KOPT-K1 (cell line): Measurements from ENCODE around the gene TMEM250.
"Not testable (repeated sequence)": the region's sequence is repeated elsewhere in the genome, so short reads cannot be mapped to it uniquely, and the experiment has no call there.

Experiments used
- H3K27ac ChIP-seq: fragments of 200-600 bp; sonication (generic); 2 replicates; pipeline ENCODE4 v1.5.1; 2016; ENCODE audit warnings: antibody characterized with exemption, mild to moderate bottlenecking, low read depth, low read length; ENCODE audit not compliant: poor library complexity, severe bottlenecking
- H3K36me3 ChIP-seq: fragments of 200-600 bp; sonication (generic); 2 replicates; pipeline ENCODE4 v1.5.1; 2017; ENCODE audit warnings: antibody characterized with exemption, mild to moderate bottlenecking, low read length, moderate library complexity; ENCODE audit not compliant: insufficient read depth
- H3K9me3 ChIP-seq: fragments of 200-600 bp; sonication (generic); 2 replicates; pipeline ENCODE4 v1.5.1; 2017; ENCODE audit warnings: antibody characterized with exemption, low read length, mild to moderate bottlenecking; ENCODE audit not compliant: insufficient read depth, poor library complexity, severe bottlenecking

TMEM250 gene

DNA sequence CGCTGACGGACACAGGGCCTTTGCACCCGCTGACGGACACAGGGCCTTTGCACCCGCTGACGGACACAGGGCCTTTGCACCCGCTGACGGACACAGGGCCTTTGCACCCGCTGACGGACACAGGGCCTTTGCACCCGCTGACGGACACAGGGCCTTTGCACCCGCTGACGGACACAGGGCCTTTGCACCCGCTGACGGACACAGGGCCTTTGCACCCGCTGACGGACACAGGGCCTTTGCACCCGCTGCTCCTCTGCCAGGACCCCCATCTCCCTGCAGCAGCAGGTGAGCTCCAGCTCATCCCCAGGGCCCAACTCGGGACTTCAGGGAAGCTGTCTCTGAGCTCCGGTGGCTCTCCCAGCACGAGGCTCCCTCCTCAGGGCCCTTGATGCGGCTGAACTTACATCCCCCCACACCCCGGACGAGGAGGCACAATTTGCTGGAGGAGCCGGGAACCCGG, 17.0 kb downstream of the TMEM250 start:
- not testable (repeated sequence) for H3K9me3 ChIP-seq, H3K36me3 ChIP-seq, H3K27ac ChIP-seq

DNA sequence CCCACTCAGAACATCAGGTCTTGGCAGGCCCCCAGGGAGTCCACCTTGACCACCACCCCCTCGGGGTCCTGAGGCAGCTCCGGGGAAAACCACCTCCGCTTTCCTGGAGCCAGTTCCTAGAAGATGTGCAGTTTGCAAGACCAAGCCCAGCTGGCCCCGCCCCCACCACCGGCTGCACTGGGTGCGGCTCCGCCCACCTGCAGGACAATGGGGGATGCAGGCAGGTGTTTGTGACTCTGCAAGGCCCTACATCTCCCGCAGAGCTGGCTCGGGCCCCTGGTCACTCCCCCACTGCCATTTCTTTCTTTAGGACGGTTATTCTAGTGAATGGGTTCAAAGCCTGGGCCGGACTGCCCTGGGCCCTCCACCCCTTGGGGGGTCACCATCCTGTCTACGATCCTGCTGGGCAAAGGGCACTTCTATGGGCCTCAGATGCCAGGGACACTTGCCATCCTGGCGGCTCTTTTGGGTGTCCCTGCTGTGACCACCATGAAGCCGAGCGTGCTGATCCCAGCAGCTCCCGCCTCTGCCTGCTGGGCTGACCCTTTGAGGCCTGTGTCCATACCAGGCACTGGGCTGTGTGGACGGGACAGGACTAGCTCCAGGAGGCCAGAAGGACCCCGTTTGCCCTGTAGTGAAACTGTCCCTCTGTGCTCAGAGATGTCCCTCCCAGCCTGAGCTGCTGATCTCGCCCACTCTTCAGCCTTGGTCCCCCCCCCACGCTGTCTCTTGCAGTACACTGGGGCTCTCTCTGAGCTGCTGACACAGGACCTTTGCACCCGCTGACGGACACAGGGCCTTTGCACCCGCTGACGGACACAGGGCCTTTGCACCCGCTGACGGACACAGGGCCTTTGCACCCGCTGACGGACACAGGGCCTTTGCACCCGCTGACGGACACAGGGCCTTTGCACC, 17.7 kb downstream of the TMEM250 start:
- Histone ChIP-seq H3K36me3 (no peaks in the 10 kb centered on the region), H3K27ac (no peak overlapping the region), H3K9me3 (no peaks in the 10 kb centered on the region)

DNA sequence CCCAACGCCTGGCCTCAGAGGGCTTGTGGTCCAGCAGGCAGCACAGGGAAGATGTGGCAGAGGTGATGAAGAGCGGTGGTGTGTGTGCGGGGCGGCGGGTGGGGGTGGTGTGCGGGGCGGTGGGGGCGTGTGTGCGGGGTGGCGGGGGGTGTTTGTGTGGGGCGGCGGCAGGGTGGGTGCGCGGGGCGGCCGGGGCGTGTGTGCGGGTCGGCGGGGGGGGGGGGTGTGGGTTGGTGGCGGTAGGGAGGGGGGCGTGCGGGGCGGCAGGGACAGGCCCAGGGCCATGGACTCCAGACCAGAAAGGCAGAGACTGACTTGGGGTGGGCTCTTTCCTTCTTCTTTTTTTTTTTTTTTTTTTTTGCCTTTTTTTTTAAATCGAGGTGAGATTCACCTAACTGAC, 19.1 kb downstream of the TMEM250 start:
- Histone ChIP-seq H3K36me3 (no peaks in the 10 kb centered on the region), H3K27ac (no peak overlapping the region), H3K9me3 (no peaks in the 10 kb centered on the region)

DNA sequence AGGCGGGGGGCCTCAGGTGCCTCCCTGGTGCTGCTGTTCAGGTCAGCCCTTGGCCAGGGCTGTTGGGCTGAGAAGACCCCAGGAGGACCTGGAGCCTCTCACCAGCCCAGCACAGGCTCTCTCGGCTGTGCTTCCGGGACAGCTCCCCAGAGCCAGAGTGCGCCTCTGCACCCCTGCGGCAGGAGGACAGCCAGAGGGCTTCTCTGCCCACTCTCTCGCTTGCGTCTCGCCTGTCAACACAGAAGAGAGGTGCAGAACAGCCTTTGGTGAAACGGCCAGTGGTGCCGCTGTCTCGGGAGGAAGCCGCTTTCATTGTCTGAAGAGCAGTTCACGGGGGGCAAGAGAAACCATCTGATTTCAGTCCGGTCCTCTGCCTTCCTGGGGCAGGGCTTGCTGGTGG, 19.8 kb downstream of the TMEM250 start:
- H3K27ac ChIP-seq = no peak overlapping the region
- H3K36me3 ChIP-seq = no peaks in the 10 kb centered on the region
- H3K9me3 ChIP-seq = no peaks in the 10 kb centered on the region

DNA sequence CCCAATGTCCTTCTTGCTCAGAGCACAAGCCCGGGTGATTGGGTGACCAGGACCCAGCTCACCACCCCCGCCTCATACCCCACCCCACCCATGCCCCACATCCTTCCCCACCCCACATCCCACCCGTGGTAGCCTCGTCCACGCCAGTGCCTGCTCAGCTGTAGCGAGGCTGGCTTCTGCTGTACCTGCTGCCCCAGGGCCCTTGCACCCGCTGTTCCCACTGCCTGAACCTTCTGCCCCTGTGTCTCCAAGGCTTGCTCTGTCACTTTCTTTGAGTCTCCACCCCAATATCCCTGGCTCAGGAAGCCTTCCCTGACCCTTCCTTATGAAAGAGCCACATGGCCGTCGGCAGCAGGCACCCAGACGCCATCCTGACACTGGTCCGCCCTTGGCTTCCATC, 20.5 kb downstream of the TMEM250 start:
- H3K36me3 ChIP-seq = no peaks in the 10 kb centered on the region
- no peaks in the 10 kb centered on the region for H3K9me3 ChIP-seq
- no peak overlapping the region for H3K27ac ChIP-seq

DNA sequence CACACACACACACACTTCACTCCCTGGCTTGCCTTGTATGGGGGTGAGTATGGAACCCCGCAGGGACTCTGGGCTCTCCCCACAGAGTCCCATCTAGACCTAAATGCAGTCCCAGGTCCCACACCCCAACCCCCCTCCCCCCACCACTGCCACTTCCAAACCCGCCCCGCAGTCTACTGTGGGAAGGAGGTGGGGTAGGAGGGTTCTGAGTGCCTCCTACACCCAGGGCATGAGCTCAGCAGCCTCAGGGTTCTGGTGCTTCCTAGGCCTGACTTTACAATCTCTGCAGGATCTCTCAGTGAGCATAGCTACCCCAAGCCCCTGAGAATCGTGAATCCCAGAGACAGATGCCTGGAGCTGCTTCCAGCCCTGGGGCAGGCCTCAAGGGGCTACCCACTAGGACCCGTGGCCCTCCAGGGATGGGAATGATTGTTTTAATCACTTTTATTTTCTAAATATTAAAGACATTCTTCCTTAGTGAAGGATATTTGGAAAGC, 22.1 kb downstream of the TMEM250 start:
- Histone ChIP-seq H3K9me3 (no peaks in the 10 kb centered on the region), H3K36me3 (no peaks in the 10 kb centered on the region), H3K27ac (no peak overlapping the region)

DNA sequence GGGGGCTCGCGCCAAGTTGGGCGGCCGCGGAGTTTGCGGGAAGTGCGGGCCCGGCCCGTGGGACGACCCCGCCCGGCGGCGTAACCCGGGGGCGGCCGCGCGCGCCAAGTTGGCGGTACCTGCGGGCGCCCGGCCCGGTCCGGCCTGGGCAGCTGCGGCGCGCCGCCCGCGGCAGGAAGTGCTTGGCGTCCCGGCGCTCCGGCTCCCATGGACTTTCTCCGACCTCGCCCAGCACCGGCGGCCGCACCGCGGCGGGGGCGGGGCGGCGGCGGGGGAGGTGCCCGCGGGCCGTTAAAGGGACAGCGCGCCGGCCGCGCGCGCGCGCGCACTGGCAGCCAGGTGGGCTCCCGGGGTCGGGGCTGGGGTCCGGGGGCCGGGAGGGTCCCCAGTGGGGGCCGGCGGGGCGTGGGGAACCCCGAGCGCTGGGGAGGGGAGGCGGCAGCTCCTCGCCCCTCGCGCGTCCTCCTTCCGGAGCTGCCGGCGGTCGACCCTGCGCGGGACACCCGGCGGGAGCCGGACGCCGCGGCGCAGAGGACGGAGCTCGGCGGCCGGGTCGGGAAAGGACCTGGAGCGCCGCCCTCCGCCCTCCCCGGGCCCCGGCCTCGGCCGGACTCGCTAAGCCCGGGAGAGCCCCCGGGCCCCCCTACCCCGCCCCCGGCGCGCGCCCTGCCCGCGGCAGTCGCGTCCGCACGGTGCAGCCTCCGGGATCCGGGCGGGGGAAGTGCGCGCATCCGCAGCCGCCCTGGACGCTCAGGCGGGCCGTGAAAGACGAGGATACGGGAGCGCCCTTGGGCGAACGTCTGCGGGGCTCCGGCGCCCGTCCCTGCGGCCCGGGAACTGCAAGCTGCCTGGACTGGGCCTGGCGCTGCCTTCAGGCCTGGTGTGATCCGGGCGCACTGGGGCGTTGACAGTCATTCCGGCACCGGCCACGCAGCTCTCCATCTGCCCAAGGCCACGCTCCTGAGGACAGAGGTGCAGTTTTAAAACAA, 23.3 kb downstream of the TMEM250 start, which contains the start of gene NACC2:
Gene NACC2, minus strand, starts transcription at position 220 of the 989 bp plus-strand sequence. CDS start 44,768 bp downstream, outside the sequence.
- Histone ChIP-seq H3K9me3 (no peaks in the 10 kb centered on the region), H3K27ac (no peak within 1 kb of the TSS), H3K36me3 (no peaks in the 10 kb centered on the region)

DNA sequence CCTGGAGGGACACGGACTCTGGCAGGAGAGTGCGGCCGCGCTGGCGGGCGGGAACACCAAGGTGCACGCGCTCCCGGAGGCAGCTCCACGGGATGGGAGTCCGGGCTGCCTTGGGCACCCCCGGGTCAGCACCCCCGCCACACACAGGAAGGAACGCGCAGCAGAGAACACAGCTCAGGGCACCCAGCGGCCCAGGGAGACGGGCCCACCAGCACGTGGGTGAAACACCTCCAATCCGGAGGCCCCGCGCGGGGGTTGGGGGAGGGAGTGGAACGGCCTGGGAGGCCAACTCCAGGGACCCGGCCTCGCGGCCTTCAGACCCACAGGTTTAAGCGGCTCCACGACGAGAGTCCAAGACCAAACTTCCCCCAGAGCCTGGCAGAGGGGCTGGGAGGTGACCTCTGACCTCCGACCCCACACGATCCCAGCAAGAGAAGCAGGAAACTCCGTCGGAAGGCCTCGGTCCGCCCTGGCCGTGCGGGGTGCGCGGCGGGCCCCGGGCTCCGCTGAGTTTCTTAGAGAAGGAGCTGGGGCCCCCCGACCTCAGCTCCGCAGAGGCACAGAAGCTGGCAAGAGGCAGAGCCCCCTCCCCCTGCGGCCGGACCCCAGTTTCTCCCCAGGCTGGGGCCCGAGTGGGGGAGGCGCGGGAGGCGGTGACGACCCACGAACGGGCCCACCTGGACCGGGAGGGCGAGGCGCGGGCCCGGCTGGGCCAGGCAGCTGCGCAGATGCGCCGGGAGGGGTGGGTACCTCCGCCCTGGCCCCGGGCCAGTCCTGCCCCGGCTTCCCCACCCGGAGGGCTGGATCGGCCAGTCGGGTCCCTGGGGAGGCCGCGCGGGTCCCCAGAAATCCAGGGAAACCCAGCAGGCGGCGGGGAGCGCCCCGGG, 24.4 kb downstream of the TMEM250 start:
- no peaks in the 10 kb centered on the region for H3K9me3 ChIP-seq
- H3K27ac ChIP-seq = no peak overlapping the region
- no peaks in the 10 kb centered on the region for H3K36me3 ChIP-seq

DNA sequence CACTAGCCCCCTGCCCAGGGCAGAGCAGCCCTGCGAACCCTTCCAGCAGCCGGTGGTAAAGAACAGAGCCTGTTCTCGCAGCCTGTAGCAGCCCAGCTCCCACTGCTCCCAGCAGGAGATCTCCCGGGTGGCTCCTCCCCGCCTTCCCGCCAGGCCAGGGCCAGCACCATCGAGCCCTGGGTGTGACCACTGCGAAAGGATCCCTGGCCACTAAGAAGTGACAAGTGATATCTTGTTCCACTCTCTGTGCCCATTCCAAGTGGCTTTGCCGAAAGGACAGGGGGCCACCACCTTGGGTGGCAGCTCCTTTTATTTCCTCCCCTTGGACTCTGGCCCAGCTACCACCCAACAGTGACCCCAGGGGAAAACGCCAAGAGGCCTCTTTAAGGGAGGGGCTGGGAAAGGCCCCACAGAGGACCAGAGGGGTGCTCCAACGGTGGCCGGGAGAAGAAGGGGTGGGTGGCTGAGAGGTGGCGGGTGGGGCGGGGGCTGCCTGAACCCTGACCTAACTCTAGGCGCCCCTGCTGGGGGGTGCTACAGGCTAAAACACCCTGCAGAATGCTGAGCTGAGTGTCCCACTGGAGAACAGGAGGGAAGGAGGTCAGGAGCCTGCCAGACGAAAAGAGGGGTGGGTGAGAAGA, 25.2 kb downstream of the TMEM250 start:
- H3K9me3 ChIP-seq = no peaks in the 10 kb centered on the region
- H3K36me3 ChIP-seq = no peaks in the 10 kb centered on the region
- no peak overlapping the region for H3K27ac ChIP-seq

DNA sequence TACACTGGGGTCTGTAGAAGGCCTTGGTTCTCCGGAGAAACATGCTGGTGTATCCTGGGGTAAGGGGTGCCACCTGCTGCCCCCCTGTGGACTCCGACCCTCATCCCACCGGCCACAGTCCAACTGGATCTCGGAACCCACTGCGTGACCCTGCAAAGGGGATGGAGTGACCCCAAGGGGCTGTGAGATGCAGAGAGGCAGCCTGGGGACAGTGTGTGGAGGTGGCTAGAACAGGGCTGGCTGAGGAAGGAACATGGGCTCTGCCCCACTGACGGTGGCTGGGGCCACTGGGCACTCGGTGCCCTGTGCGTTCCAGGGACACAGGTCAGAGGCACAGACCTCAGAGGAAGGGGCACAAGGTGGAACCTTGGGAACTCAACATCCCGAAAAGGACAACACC, 25.9 kb downstream of the TMEM250 start:
- Histone ChIP-seq H3K27ac (no peak overlapping the region), H3K9me3 (no peaks in the 10 kb centered on the region), H3K36me3 (no peaks in the 10 kb centered on the region)

DNA sequence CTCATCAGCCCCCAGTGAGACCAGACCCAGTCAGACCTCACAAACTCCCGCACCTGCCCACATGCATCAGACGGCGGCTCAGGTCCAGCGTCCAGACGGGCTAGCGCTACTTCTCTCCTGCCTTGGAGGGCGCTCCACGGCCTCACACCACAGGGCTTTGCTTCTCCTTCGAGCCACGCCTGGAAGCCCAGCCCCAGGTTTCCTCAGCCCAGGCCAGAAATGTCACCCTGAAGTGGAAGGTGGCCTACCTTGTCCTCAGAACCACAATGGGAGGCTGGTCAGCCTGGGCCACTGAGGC, 26.4 kb downstream of the TMEM250 start:
- H3K9me3 ChIP-seq = no peaks in the 10 kb centered on the region
- H3K27ac ChIP-seq = no peak overlapping the region
- no peaks in the 10 kb centered on the region for H3K36me3 ChIP-seq

DNA sequence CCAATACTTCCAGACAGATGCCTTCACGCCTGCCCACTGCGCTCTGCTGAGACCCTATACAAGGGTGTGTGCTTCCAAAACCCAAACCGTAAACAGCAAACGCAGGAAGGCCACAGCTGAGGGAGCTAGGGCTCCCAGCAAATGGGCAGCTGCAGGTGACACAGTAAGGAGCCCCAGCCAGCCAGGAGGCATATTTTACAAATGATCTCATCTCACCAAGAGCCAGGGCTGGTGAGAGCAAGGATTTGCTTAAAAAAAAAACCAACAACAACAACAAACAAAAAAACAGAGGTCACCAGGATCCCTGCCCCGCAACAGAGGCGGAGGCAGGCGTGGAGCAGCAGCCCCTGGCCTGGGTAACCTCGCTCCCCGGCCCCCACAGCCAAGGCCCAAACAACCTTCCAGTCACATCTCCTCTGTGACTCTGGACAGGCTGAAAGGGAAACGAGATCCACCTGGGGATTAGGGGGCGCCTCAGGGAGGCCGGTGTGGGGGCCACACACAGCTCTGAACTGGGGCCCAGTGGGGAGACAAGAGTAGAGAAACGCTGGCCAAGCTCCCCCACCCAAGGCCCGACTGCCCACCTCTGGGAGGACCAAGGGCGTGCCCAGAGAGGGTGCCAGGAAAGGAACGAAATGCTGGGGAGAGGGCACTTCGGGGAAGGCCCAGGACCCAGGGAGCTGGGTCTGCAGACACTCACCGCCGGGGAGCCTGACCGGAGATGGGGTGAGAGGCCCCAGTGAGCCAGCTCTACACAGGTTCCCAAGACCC, 26.9 kb downstream of the TMEM250 start:
- H3K27ac ChIP-seq = no peak overlapping the region
- H3K36me3 ChIP-seq = no peaks in the 10 kb centered on the region
- H3K9me3 ChIP-seq = no peaks in the 10 kb centered on the region

DNA sequence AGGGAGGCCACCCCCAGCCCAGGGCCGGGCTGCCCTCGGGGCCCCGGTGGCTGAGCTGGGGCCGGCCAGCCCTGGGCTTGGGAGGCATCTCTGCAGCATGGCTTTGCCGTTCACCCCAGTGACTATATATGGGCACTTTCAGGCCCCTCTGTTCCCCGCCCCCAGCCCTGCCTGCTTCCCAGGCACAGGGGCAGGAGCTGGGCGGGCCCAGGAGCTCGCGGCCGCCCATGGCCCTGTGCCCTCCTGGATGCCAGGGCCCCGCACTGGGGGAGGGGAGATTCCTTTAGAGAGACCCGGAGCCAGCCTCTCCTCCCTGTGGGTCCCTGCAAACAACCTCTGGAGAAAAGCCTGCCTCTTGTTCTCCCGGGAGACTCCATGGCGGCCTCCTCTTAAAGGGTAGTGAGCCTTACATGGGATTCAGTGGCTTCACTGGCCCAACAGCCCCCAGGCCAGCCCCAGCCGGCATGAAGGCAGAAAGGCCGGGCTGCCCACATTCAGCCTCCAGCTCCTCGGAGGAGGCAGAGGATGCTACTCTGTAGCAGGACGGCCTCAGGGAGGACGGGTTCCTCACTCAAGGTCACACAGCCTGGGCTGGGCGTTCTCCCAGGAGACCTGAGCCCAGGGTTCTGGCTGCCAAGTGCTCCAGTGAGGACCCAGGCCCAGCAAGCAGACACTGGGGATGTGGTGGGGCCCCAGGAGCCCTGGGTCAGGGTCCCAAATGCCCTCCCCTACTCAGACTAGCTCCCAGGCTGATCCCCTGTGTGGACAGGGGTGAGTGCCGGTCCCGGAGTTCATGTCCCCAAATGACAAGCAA, 27.7 kb downstream of the TMEM250 start:
- H3K27ac ChIP-seq = no peak overlapping the region
- H3K9me3 ChIP-seq = no peaks in the 10 kb centered on the region
- H3K36me3 ChIP-seq = no peaks in the 10 kb centered on the region
